B cell (primary cell): ENCODE measurements around the gene CCPG1. TPM values are rescaled to one million over a fixed set of nuclear protein-coding genes. Genes with fewer than 3 reads are reported as not detected.
"Not testable (repeated sequence)": the region's sequence is repeated elsewhere in the genome, so short reads cannot be mapped to it uniquely, and the experiment has no call there.

ENCODE experiments used
- ATAC-seq: fragments of 200-7000 bp; cut with Tn5 transposase; one replicate; pipeline ENCODE4 v1.10.0; 2021; ENCODE audit warnings: low read depth, mild to moderate bottlenecking, moderate number of reproducible peaks, moderate library complexity
- CTCF ChIA-PET: fragments of 350-600 bp; sonication (Branson Sonifier 250); formaldehyde crosslinking; loops from one replicate; lab custom pipeline; 2021; ENCODE audit warnings: antibody characterized with exemption, inconsistent platforms; lab: Charles Lee
- POLR2A ChIA-PET: fragments of 350-600 bp; sonication (Branson Sonifier 250); formaldehyde crosslinking; loops from one replicate; lab custom pipeline; 2021; ENCODE audit warnings: antibody characterized with exemption; lab: Charles Lee
- DNase-seq: peaks from one replicate; pipeline ENCODE4 v3.0.0; 2013
- H2AFZ ChIP-seq: 2 replicates; pipeline ENCODE4 v1.6.1; 2012; ENCODE audit warnings: mild to moderate bottlenecking, low read depth, low read length; ENCODE audit not compliant: insufficient read depth, poor library complexity, severe bottlenecking
- H3K27ac ChIP-seq, 2 donors: 1 replicate in 1 of 2; 2 replicates in 1 of 2; pipeline ENCODE4 v1.5.1; 2012 to 2013; ENCODE audit warnings: low read length in 2 of 2, mild to moderate bottlenecking in 2 of 2, moderate library complexity in 1 of 2
- H3K27me3 ChIP-seq, 4 experiments: fragments of 200-600 bp in 1 of 4; sonication (generic) in 1 of 4; replicated peaks in 1 of 4; 1 replicate in 2 of 4; 2 replicates in 2 of 4; pipeline versions ENCODE4 v1.6.1 to v1.7.0; 2013 to 2016; ENCODE audit warnings: low read length in 3 of 4, mild to moderate bottlenecking in 2 of 4, mixed read lengths in 1 of 4, moderate library complexity in 1 of 4; ENCODE audit not compliant: insufficient read depth in 4 of 4, control insufficient read depth in 3 of 4; ENCODE audit errors: control extremely low read depth in 1 of 4
- H3K36me3 ChIP-seq, 2 experiments: replicated peaks in 1 of 2; 1 replicate in 1 of 2; 2 replicates in 1 of 2; pipeline versions ENCODE4 v1.6.1 to v1.7.1; 2013; ENCODE audit warnings: low read length in 1 of 2; ENCODE audit not compliant: insufficient read depth in 2 of 2, control insufficient read depth in 1 of 2; ENCODE audit errors: control extremely low read depth in 1 of 2, extremely low read depth in 1 of 2
- H3K4me1 ChIP-seq, 2 donors: fragments of 200-600 bp in 1 of 2; sonication (generic) in 1 of 2; 1 replicate in 1 of 2; 2 replicates in 1 of 2; pipeline versions ENCODE4 v1.5.1 to v1.6.1; 2013 to 2017; ENCODE audit warnings: low read length in 2 of 2; ENCODE audit not compliant: control insufficient read depth in 2 of 2, insufficient read depth in 2 of 2
- H3K4me2 ChIP-seq: replicated peaks from 2 replicates; pipeline ENCODE3; 2012; ENCODE audit warnings: mild to moderate bottlenecking, low read depth, low read length; ENCODE audit not compliant: poor library complexity, severe bottlenecking
- H3K4me3 ChIP-seq, 5 experiments: fragments of 200-600 bp in 1 of 5; sonication (generic) in 1 of 5; 1 replicate in 3 of 5; 2 replicates in 2 of 5; pipeline versions ENCODE4 v1.5.1 to v1.7.0; 2011 to 2016; ENCODE audit warnings: low read length in 4 of 5, mild to moderate bottlenecking in 4 of 5, low read depth in 2 of 5, control low read depth in 1 of 5, moderate library complexity in 1 of 5; ENCODE audit not compliant: insufficient read depth in 1 of 5; ENCODE audit errors: control extremely low read depth in 1 of 5, extremely low read depth in 1 of 5
- H3K79me2 ChIP-seq: fragments of 200-600 bp; sonication (generic); one replicate; pipeline ENCODE4 v1.6.0; 2016; ENCODE audit warnings: low read length; ENCODE audit not compliant: control insufficient read depth, insufficient read depth
- H3K9ac ChIP-seq: fragments of 200-600 bp; sonication (generic); 2 replicates; pipeline ENCODE4 v1.6.1; 2017; ENCODE audit warnings: mild to moderate bottlenecking, low read length, moderate library complexity
- H3K9me3 ChIP-seq, 3 donors: one replicate each; pipeline versions ENCODE4 v1.6.1 to v1.7.1; 2013; ENCODE audit warnings: low read length in 2 of 3; ENCODE audit not compliant: control insufficient read depth in 2 of 3, insufficient read depth in 1 of 3; ENCODE audit errors: control extremely low read depth in 1 of 3
- H4K20me1 ChIP-seq: 2 replicates; pipeline ENCODE4 v1.6.0; 2012; ENCODE audit warnings: mild to moderate bottlenecking, low read length; ENCODE audit not compliant: insufficient read depth, control insufficient read depth, poor library complexity, severe bottlenecking
- H3K27ac Mint-ChIP-seq: one replicate; pipeline ENCODE4 v1.8.0; 2021; ENCODE audit warnings: mixed read lengths
- H3K27me3 Mint-ChIP-seq: one replicate; pipeline ENCODE4 v1.8.0; 2021; ENCODE audit warnings: mixed read lengths
- H3K4me1 Mint-ChIP-seq: one replicate; pipeline ENCODE4 v1.8.0; 2021; ENCODE audit warnings: mixed read lengths
- H3K4me3 Mint-ChIP-seq: one replicate; pipeline ENCODE4 v1.8.0; 2021; ENCODE audit warnings: mixed read lengths
- H3K9me3 Mint-ChIP-seq: one replicate; pipeline ENCODE4 v1.8.0; 2022; ENCODE audit warnings: mixed read lengths; ENCODE audit not compliant: insufficient read depth
- WGBS: methylation state at CpG from one replicate; pipeline ENCODE4 v1.1.5; 2013; ENCODE audit warnings: missing lambda C conversion rate; ENCODE audit not compliant: insufficient coverage; 5-methylcytosine and 5-hydroxymethylcytosine counted together
- intact Hi-C: fragments of 100-400 bp; cut with micrococcal nuclease; formaldehyde crosslinking; loops from one replicate; pipeline ENCODE4 v1.10.0; 2022
- polyA plus RNA-seq: library from polyadenylated mRNA; depleted of rRNA; stranded (reverse); fragments of >200 nt; gene quantifications from 2 replicates; pipeline ENCODE4 v1.2.3, GENCODE V29; 2012
- total RNA-seq, 2 donors: library from RNA; stranded (reverse); fragments of 120-200 nt in 1 of 2; gene quantifications; 1 replicate in 1 of 2; 2 replicates in 1 of 2; pipeline versions ENCODE4 v1.2.3 to v1.2.4, GENCODE V29; 2013 to 2022

Gene CCPG1
- total and polyA plus RNA-seq, 2 donors (not counting 1 experiment from before 2014, with no cell fraction given): 3.5 to 32.1 TPM

DNA sequence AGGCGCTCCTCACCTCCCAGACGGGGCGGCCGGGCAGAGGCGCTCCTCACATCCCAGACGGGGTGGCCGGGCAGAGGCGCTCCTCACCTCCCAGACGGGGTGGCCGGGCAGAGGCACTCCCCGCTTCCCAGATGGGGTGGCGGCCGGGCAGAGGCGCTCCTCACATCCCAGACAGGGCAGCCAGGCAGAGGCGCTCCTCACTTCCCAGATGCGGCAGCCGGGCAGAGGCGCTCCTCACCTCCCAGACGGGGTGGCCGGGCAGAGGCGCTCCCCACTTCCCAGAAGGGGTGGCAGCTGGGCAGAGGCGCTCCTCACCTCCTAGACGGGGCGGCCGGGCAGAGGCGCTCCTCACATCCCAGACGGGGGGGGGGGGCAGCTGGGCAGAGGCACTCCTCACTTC is 37.8 kb upstream of the CCPG1 start:
- H3K4me1 Mint-ChIP-seq, H3K9me3 Mint-ChIP-seq, ATAC-seq, DNase-seq, H4K20me1 ChIP-seq, H3K27ac Mint-ChIP-seq, H3K4me1 ChIP-seq, intact Hi-C loops, H3K27me3 Mint-ChIP-seq, H3K4me3 ChIP-seq, POLR2A ChIA-PET, H3K4me3 Mint-ChIP-seq, H3K9ac ChIP-seq, H3K4me2 ChIP-seq, H3K27ac ChIP-seq, H2AFZ ChIP-seq, H3K36me3 ChIP-seq, CTCF ChIA-PET, H3K27me3 ChIP-seq, H3K79me2 ChIP-seq: not testable (repeated sequence)
- 96% methylated on average over 17 of the region's 27 CpGs for WGBS
- H3K9me3 ChIP-seq: peaks cover 0 to 22% (median 0%) of the 10 kb centered on the region in 3 donors

DNA sequence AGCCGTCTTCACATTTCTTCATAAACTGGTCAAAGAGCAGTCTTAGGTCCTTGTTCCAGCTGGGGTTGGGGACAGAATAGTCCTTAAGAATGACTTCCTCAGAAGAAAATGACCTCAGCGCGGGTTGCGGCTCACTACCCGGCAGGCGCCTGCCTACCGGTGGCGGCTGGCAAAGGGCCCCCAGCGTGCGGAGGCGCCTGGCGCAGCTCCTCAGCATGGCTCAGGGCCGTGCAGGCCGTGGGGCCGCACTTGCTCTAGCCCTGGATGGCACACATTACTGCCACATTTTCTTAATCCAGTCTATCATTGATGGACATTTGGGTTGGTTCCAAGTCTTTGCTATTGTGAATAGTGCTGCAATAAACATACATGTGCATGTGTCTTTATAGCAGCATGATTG is 35.0 kb upstream of the CCPG1 start:
- H3K27ac ChIP-seq, H3K36me3 ChIP-seq, ATAC-seq, H3K9me3 Mint-ChIP-seq, H3K4me1 Mint-ChIP-seq, CTCF ChIA-PET, H4K20me1 ChIP-seq, H3K79me2 ChIP-seq, H3K27me3 ChIP-seq, POLR2A ChIA-PET, H3K4me1 ChIP-seq, H3K4me3 ChIP-seq, H3K9ac ChIP-seq, H3K27me3 Mint-ChIP-seq, H3K4me3 Mint-ChIP-seq, H2AFZ ChIP-seq, intact Hi-C loops, H3K4me2 ChIP-seq, DNase-seq, H3K27ac Mint-ChIP-seq: not testable (repeated sequence)
- peaks cover 0 to 22% (median 0%) of the 10 kb centered on the region in 3 donors for H3K9me3 ChIP-seq
- 94% methylated on average over 11 of the region's 15 CpGs for WGBS
